Caki2 (cell line): Measurements from ENCODE around the gene JMY. TPM values are rescaled to one million over a fixed set of nuclear protein-coding genes. Genes with fewer than 3 reads are reported as not detected.
A peak's percentile ranks its signal among the peaks of the same experiment; 100 is the strongest.

Source experiments
- DNase-seq: peaks from one replicate; pipeline ENCODE4 v3.0.0-alpha.2; 2015; ENCODE audit warnings: low read depth
- in situ Hi-C: cut with HindIII; loops from 2 replicates; pipeline ENCODE4 v1.10.0; 2016; ENCODE audit warnings: low sequenced_read_pairs, low pct_unique_long_range_greater_than_20kb, mixed read lengths
- total RNA-seq: library from RNA; depleted of rRNA; stranded (reverse); fragments of >200 nt; shearing (Covaris generic); gene quantifications from 2 replicates; pipeline ENCODE4 v1.2.3, GENCODE V29; 2014; ENCODE audit warnings: low replicate concordance; rRNA removed

JMY gene
- total RNA-seq, result 5.1 and 6.7 TPM in 2 replicates

GRCh38 chr5:79235634-79236361 is at the start of gene JMY:
Gene JMY, plus strand, starts transcription at chr5:79236131. Its CDS starts 520 bp downstream, at chr5:79236651.
- in situ Hi-C loops, result no loop called here
- DNase-seq, result peak; percentile 82

GRCh38 chr5:79186455-79186854 is 49.5 kb upstream of the JMY start:
- in situ Hi-C loops, result no loop called here
- DNase-seq, result no peak

- DNase-seq, result no peak
- in situ Hi-C loops, result no loop called here
Measured at GRCh38 chr5:79189439-79190234, 46.3 kb upstream of the JMY start.

GRCh38 chr5:79190235-79190529 is 45.7 kb upstream of the JMY start:
- DNase-seq, result no peak
- in situ Hi-C loops, result no loop called here

- no peak for DNase-seq
- in situ Hi-C loops, result no loop called here
Measured at GRCh38 chr5:79191457-79191856, 44.5 kb upstream of the JMY start.

- DNase-seq, result peak; percentile 67
- in situ Hi-C loops, result no loop called here
Measured at GRCh38 chr5:79193643-79194042, 42.3 kb upstream of the JMY start.

- no peak for DNase-seq
- in situ Hi-C loops, result no loop called here
Measured at GRCh38 chr5:79200573-79201183, 35.3 kb upstream of the JMY start.

- in situ Hi-C loops, result no loop called here
- peak; percentile 33 for DNase-seq
Measured at GRCh38 chr5:79201206-79201605, 34.7 kb upstream of the JMY start.

GRCh38 chr5:79202076-79202475 is 33.9 kb upstream of the JMY start:
- in situ Hi-C loops, result no loop called here

GRCh38 chr5:79205965-79206364 is 30.0 kb upstream of the JMY start:
- in situ Hi-C loops, result no loop called here
- DNase-seq, result no peak

More at GRCh38 chr5:79202076-79202475, 33.9 kb upstream of the JMY start:
- peak; percentile 87 for DNase-seq

GRCh38 chr5:79206541-79206940 is 29.4 kb upstream of the JMY start:
- DNase-seq, result no peak
- in situ Hi-C loops, result no loop called here

GRCh38 chr5:79209505-79209904 is 26.4 kb upstream of the JMY start:
- in situ Hi-C loops, result no loop called here
- DNase-seq, result no peak

GRCh38 chr5:79224286-79224984 is 11.5 kb upstream of the JMY start:
- in situ Hi-C loops, result no loop called here
- DNase-seq, result no peak

GRCh38 chr5:79225026-79225425 is 10.9 kb upstream of the JMY start:
- DNase-seq, result no peak
- in situ Hi-C loops, result no loop called here

- in situ Hi-C loops, result no loop called here
- DNase-seq, result no peak
Measured at GRCh38 chr5:79225441-79225840, 10.5 kb upstream of the JMY start.

GRCh38 chr5:79227484-79228025 is 8.4 kb upstream of the JMY start:
- in situ Hi-C loops, result no loop called here
- no peak for DNase-seq

- in situ Hi-C loops, result no loop called here
- no peak for DNase-seq
Measured at GRCh38 chr5:79229357-79230174, 6.4 kb upstream of the JMY start.

GRCh38 chr5:79235261-79235633 is 684 bp upstream of the JMY start:
- in situ Hi-C loops, result no loop called here
- DNase-seq, result no peak
